Erythroblast (primary cell): Measurements from ENCODE around the gene STK38.
"Not testable (repeated sequence)": the region's sequence is repeated elsewhere in the genome, so short reads cannot be mapped to it uniquely, and the experiment has no call there.

Experiments
- DNase-seq, 2 experiments: peaks; one replicate each; lab custom pipeline; 2025; lab: John Stamatoyannopoulos, UW
- GATA1 ChIP-seq: IDR thresholded peaks from 2 replicates; pipeline ENCODE4 v1.6.1; 2011; ENCODE audit warnings: low read depth, mild to moderate bottlenecking, control low read depth, low read length, moderate library complexity
- POLR2A ChIP-seq: IDR thresholded peaks from 2 replicates; pipeline ENCODE4 v1.6.1; 2011; ENCODE audit warnings: mild to moderate bottlenecking, low read length

The STK38 gene

GRCh38 chr6:36499918-36500317 is 47.4 kb downstream of the STK38 start:
- no peak for DNase-seq
- TF ChIP-seq GATA1 (no peak), POLR2A (no peak)

GRCh38 chr6:36495086-36495485 is 52.2 kb downstream of the STK38 start:
- TF ChIP-seq POLR2A = no peak
- no peak for DNase-seq

- DNase-seq = no peak
- TF ChIP-seq POLR2A = no peak
- no peak for TF ChIP-seq GATA1
Measured at GRCh38 chr6:36493859-36494258, 53.4 kb downstream of the STK38 start.

GRCh38 chr6:36493319-36493718 is 54.0 kb downstream of the STK38 start:
- no peak for DNase-seq
- TF ChIP-seq GATA1 (no peak), POLR2A (no peak)

GRCh38 chr6:36492621-36493020 is 54.7 kb downstream of the STK38 start:
- DNase-seq = no peak
- TF ChIP-seq GATA1 = no peak
- TF ChIP-seq POLR2A = no peak

- DNase-seq = no peak
- TF ChIP-seq POLR2A (no peak), GATA1 (no peak)
Measured at GRCh38 chr6:36492092-36492491, 55.2 kb downstream of the STK38 start.

GRCh38 chr6:36491378-36491965 is 55.8 kb downstream of the STK38 start:
- no peak for TF ChIP-seq POLR2A
- TF ChIP-seq GATA1 = no peak
- DNase-seq = no peak

GRCh38 chr6:36489426-36489825 is 57.9 kb downstream of the STK38 start:
- no peak for TF ChIP-seq GATA1
- no peak for TF ChIP-seq POLR2A
- no peak for DNase-seq

- no peak for TF ChIP-seq POLR2A
- no peak for TF ChIP-seq GATA1
- no peak for DNase-seq
Measured at GRCh38 chr6:36488221-36488620, 59.1 kb downstream of the STK38 start.

GRCh38 chr6:36487698-36488097 is 59.6 kb downstream of the STK38 start:
- TF ChIP-seq GATA1 (no peak), POLR2A (no peak)
- DNase-seq = no peak

- TF ChIP-seq POLR2A (no peak), GATA1 (no peak)
- no peak for DNase-seq
Measured at GRCh38 chr6:36484736-36485135, 62.5 kb downstream of the STK38 start.

- DNase-seq = not testable (repeated sequence)
Measured at GRCh38 chr6:36483326-36483725, 64.0 kb downstream of the STK38 start.

- TF ChIP-seq POLR2A (no peak), GATA1 (no peak)
- no peak for DNase-seq
Measured at GRCh38 chr6:36479256-36479655, 68.0 kb downstream of the STK38 start.

- peak; percentile 56 to 81 for DNase-seq
- no peak for TF ChIP-seq GATA1
- TF ChIP-seq POLR2A = no peak
Measured at GRCh38 chr6:36478051-36478526, 69.2 kb downstream of the STK38 start.

- DNase-seq = no peak
- TF ChIP-seq GATA1 (no peak), POLR2A (no peak)
Measured at GRCh38 chr6:36469946-36470345, 77.3 kb downstream of the STK38 start.

- TF ChIP-seq GATA1 (no peak), POLR2A (no peak)
Measured at GRCh38 chr6:36469148-36469661, 78.1 kb downstream of the STK38 start.

More at GRCh38 chr6:36469148-36469661, 78.1 kb downstream of the STK38 start:
- DNase-seq = no peak
